ENCODE data around the gene B4GALT5.

DNA sequence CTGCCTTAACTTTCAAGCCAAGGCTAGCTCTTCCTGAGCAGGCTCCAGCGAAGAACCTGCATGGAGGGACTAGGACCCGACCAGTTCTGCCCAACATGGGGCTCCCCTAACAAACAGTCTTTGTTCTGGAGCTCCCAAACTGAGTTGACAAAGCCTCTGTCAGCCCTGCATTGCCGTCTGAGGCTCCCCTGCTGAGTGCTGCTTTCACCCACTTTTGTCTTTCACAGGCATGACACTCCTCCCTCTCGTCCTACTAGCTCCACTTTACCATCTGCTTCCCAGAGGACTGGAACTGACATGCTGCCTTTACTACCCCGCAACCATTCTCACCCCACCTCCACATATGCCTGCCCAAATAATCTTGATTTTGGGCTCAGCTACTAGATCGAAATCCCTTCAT is 45.1 kb upstream of the B4GALT5 start:
- TF ChIP-seq POLR2AphosphoS5 (IDR thresholded peaks at IDR 0.05; ENCODE audit: low read depth, low read length) (no peak), POLR2A (IDR thresholded peaks at IDR 0.05; ENCODE audit: low read depth, low read length) (no peak)
